GM12891 (cell line): ENCODE results near the gene HTRA1.

Experiments
- PAX5 ChIP-seq: IDR thresholded peaks from 2 replicates; pipeline ENCODE4 v1.6.1; 2011; ENCODE audit warnings: low read length, moderate library complexity, mild to moderate bottlenecking; ENCODE audit not compliant: insufficient read depth, severe bottlenecking
- POLR2A ChIP-seq: IDR thresholded peaks from 2 replicates; pipeline ENCODE4 v1.6.1; 2011; ENCODE audit warnings: low read depth, low read length, control low read depth
- POLR2AphosphoS5 ChIP-seq: IDR thresholded peaks from 2 replicates; pipeline ENCODE4 v1.6.1; 2011; ENCODE audit warnings: low read depth, low read length, control low read depth
- TAF1 ChIP-seq: IDR thresholded peaks from 2 replicates; pipeline ENCODE4 v1.6.1; 2011; ENCODE audit warnings: low read depth, low read length, control low read depth

DNA sequence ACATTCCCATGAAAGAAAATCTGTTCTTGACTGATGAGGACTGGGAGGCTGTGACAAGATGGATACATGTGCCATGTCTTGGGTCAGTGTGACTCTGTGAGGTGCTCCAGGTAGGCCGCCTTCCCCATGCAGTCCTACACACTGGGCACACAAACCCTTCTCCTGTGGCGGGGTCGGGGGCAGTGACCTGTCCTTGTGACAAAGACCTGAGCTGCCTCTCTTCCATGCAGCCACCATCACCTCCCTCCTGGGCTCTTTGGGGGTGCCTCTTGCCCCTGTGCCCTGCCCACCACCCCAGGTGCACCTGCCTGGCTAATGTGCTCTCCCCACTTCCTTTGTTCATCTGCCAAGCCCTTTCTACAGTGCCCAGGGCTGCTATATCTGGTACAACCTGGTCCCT lies 63.5 kb downstream of the HTRA1 start:
- no peak for TF ChIP-seq POLR2AphosphoS5
- TF ChIP-seq POLR2A = no peak
- TF ChIP-seq TAF1 = no peak
- TF ChIP-seq PAX5 = no peak
